GM20431 (cell line): ENCODE measurements around the gene GGA1.
"Not testable (repeated sequence)": the region's sequence is repeated elsewhere in the genome, so short reads cannot be mapped to it uniquely, and the experiment has no call there.

Source experiments
- in situ Hi-C: fragments of 300-500 bp; cut with MseI, MboI; formaldehyde crosslinking; loops from one replicate; pipeline ENCODE4 v1.15.0; 2020; ENCODE audit warnings: low sequenced_read_pairs; ENCODE audit not compliant: unreplicated experiment

Gene GGA1

GRCh38 chr22:37607935-37608476 lies 628 bp upstream of the GGA1 start:
- in situ Hi-C loops: no loop called here

- in situ Hi-C loops: no loop called here
Measured at GRCh38 chr22:37609240-37610152, 862 bp downstream of the GGA1 start.

GRCh38 chr22:37610153-37610475 lies 1.5 kb downstream of the GGA1 start:
- in situ Hi-C loops: not testable (repeated sequence)

DNA sequence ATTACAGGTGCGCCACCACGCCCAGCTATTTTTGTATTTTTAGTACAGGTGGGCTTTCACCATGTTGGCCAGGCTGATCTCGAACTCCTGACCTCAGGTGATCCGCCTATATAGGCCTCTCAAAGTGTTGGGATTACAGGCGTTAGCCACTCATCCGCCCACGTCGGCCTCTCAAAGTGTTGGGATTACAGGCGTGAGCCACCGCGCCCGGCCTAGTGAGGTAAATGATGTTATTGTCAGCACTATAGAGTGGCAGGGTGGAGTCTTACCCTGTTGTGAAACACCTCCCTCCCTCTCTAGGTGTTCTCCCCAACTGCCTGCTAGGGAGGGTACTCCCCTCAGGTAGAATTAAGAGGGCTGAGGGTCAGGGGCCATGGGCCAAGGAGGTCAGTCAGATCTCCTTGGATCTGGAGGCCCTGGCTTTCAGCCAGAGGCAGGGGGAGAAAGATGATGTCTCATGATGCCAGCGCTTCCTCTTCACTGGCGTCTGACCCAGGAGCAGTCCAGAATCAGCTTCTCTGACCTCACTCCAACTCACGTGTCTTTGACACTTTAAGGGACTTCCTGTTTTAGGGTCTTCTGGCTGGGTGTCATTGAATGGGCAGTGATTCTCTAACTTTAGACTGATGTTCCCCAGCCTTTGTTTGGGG lies 2.0 kb downstream of the GGA1 start:
- in situ Hi-C loops: no loop called here

- in situ Hi-C loops: no loop called here
Measured at GRCh38 chr22:37611207-37611606, 2.6 kb downstream of the GGA1 start.

DNA sequence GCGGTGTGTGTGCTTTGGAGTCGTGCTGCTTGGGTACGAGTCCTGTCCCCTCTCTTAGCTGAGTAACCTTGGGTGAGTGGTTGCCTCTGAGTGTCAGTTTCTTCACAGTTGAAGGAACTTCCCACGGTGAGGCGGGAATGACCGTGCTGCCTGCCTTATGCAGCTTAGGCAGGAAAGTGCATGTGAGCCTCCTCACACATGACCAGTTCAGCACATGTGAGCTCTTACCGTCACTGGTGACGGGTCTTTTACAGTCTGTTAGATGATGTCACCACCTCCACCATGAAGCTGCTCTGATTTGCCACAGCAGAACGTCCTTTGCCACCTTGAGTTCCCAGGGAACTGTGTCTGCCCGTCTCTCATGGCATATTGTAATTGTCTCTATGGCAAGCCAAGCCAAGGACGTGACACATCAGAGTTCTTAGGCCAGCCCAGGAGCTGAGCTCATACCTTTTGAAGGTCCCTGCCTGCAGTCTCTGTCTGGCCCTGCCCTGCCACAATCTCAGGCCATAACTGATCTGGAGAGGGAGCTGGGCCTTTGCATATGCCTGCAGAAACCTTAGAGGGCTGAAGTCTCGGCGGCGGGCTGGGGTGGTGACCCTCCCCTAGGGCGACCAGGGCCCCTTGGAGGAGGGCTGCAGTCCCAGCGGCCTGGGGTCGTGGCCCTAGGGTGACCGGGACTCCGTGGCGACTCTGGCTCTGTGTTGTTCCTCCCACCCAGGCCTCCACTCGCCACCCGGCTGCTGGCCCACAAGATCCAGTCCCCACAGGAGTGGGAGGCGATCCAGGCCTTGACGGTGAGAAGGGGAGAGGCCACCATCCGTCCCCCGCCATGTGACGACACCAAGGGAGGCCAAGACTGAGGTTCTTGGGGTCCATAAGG lies 7.8 kb downstream of the GGA1 start:
- in situ Hi-C loops: no loop called here

- in situ Hi-C loops: no loop called here
Measured at GRCh38 chr22:37617431-37617830, 8.8 kb downstream of the GGA1 start.

DNA sequence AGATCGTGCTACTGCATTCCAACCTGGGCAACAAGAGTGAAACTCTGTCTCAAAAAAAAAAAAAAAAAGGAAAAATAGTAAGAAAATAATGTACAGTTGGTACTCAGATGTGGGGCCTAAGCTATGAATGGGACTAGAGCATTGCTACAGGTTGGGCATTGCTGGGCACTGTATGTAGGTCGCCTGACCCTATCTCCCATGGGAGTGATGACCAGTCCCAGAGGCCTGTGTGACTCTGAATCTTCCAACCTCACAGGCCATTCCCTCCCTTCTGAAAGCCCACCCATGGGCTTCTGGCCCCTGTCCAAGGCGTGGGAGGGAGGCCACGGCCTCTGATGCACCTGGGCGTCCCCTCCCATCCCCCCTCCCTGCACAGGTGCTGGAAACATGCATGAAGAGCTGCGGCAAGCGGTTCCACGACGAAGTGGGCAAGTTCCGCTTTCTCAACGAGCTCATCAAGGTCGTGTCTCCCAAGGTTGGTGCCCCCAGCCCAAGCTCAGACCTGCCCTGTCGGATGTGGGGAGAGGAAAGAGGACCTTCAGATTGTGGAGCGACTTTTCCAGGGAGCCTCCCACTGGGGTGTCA lies 9.5 kb downstream of the GGA1 start:
- in situ Hi-C loops: no loop called here

- in situ Hi-C loops: no loop called here
Measured at GRCh38 chr22:37618674-37619073, 10.0 kb downstream of the GGA1 start.

DNA sequence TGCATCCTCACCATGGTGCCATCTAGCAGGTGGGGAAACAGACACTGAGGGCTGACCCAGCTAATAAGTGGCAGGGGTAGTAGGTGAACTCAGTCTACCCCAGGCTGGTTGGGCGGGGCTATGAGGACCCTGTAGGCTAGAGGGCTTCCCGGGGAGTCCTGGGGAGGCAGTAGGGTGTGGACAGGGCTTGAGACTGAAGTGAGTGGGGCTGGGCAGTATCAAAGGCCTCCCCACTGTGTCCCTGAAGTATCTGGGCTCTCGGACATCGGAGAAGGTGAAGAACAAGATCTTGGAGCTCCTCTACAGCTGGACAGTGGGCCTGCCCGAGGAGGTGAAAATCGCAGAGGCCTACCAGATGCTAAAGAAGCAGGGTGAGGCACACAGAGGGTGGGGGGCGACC lies 11.4 kb downstream of the GGA1 start:
- in situ Hi-C loops: no loop called here

GRCh38 chr22:37621352-37621860 lies 12.8 kb downstream of the GGA1 start:
- in situ Hi-C loops: no loop called here

GRCh38 chr22:37623075-37624016 lies 14.7 kb downstream of the GGA1 start:
- in situ Hi-C loops: no loop called here

DNA sequence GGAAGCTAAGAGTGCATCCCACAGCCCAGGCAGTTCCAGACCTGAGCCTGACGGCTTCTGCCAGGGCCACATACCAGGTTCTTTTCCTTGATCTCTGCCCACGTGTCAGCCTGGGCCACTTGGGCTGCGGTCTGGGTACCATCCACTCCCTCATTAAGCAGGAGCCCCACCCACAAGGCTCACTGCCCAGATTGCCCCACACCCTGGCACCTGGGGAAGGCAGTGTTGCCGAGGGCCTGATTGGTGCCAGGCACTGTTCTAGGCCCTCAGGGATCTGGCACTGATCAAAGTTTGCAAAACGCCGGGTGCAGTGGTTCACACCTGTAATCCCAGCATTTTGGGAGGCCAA lies 15.4 kb downstream of the GGA1 start:
- in situ Hi-C loops: no loop called here

DNA sequence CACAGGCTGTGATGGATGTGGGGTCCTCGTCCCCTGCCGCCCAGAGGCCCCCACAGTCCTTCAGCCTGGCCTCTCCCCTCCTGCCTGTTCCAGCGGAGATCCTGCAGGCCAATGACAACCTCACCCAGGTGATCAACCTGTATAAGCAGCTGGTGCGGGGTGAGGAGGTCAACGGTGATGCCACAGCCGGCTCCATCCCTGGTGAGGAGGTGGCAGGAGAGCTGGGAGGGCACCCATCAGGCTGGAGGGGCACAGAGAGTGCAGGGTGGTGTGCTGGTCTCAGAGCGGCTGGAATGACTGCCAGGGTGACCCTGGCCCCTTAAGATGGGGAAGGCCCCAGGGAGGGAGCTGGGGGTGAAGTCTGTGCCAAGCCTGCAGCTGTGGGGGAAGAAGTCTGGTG lies 16.2 kb downstream of the GGA1 start:
- in situ Hi-C loops: no loop called here

- in situ Hi-C loops: no loop called here
Measured at GRCh38 chr22:37625737-37626136, 17.1 kb downstream of the GGA1 start.

GRCh38 chr22:37626144-37626543 lies 17.5 kb downstream of the GGA1 start:
- in situ Hi-C loops: no loop called here

DNA sequence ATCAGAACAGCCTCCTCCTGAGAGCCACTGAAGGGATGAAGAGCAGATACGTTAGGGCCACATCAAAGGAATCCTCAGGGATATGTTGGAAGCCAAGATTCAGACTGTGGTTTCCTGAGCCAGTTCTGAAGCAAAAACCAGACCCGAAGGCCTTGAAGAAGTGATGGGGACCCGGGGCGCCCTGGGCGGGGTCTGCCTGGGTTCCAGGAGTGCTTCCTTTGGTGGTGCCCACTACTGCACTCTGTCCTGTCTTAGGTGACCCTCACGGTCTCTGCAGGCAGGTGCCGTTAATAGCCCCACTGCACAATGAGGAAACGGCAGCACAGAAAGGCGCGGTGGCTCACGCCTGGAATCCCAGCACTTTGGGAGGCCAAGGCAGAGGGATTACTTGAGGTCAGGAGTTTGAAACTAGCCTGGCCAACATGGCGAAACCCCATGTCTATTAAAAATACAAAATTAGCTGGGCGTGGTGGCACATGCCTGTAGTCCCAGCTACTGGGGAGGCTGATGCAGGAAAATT lies 18.0 kb downstream of the GGA1 start:
- in situ Hi-C loops: no loop called here

GRCh38 chr22:37627121-37627520 lies 18.5 kb downstream of the GGA1 start:
- in situ Hi-C loops: no loop called here

GRCh38 chr22:37627545-37627944 lies 18.9 kb downstream of the GGA1 start:
- in situ Hi-C loops: no loop called here
